GM18867 (cell line): Measurements from ENCODE around the gene RNF150.

Experiments
- ATAC-seq: cut with Tn5 transposase; IDR thresholded peaks from one replicate; pipeline ENCODE4 v1.9.1; 2021; ENCODE audit warnings: mild to moderate bottlenecking, moderate library complexity; ENCODE audit not compliant: unreplicated experiment

Gene RNF150

GRCh38 chr4:140993370-140993769 is 139.9 kb downstream of the RNF150 start:
- ATAC-seq, result no peak

GRCh38 chr4:140989944-140990343 is 143.3 kb downstream of the RNF150 start:
- no peak for ATAC-seq

- ATAC-seq, result no peak
These were observed 147.2 kb downstream of the RNF150 start for GRCh38 chr4:140986045-140986444.

GRCh38 chr4:140982613-140983340 is 150.5 kb downstream of the RNF150 start:
- no peak for ATAC-seq

- no peak for ATAC-seq
These were observed 152.7 kb downstream of the RNF150 start for GRCh38 chr4:140980426-140981200.

GRCh38 chr4:140976768-140977167 is 156.5 kb downstream of the RNF150 start:
- no peak for ATAC-seq

- no peak for ATAC-seq
These were observed 162.0 kb downstream of the RNF150 start for GRCh38 chr4:140971077-140971792.

GRCh38 chr4:140969296-140969695 is 164.0 kb downstream of the RNF150 start:
- ATAC-seq, result no peak

GRCh38 chr4:140968371-140968770 is 164.9 kb downstream of the RNF150 start:
- ATAC-seq, result no peak

GRCh38 chr4:140963883-140964282 is 169.4 kb downstream of the RNF150 start:
- no peak for ATAC-seq

GRCh38 chr4:140955641-140956040 is 177.6 kb downstream of the RNF150 start:
- no peak for ATAC-seq

GRCh38 chr4:140952717-140953116 is 180.6 kb downstream of the RNF150 start:
- no peak for ATAC-seq

GRCh38 chr4:140947506-140947905 is 185.8 kb downstream of the RNF150 start:
- no peak for ATAC-seq

- ATAC-seq, result no peak
These were observed 188.2 kb downstream of the RNF150 start for GRCh38 chr4:140945106-140945505.

GRCh38 chr4:140944572-140944971 is 188.7 kb downstream of the RNF150 start:
- ATAC-seq, result no peak

- no peak for ATAC-seq
These were observed 189.1 kb downstream of the RNF150 start for GRCh38 chr4:140944199-140944515.

- ATAC-seq, result no peak
These were observed 189.6 kb downstream of the RNF150 start for GRCh38 chr4:140943486-140944198.

- ATAC-seq, result no peak
These were observed 192.7 kb downstream of the RNF150 start for GRCh38 chr4:140940589-140940988.

GRCh38 chr4:140937866-140938265 is 195.4 kb downstream of the RNF150 start:
- no peak for ATAC-seq

GRCh38 chr4:140935254-140935653 is 198.0 kb downstream of the RNF150 start:
- no peak for ATAC-seq

GRCh38 chr4:140932501-140933045 is 200.7 kb downstream of the RNF150 start:
- ATAC-seq, result no peak
